OCI-LY7 (cell line): Measurements from ENCODE around the gene CDK5. TPM values are rescaled to one million over a fixed set of nuclear protein-coding genes. Genes with fewer than 3 reads are reported as not detected.
"Not testable (repeated sequence)": the region's sequence is repeated elsewhere in the genome, so short reads cannot be mapped to it uniquely, and the experiment has no call there.

Experiments
- BruUV-seq: library from RNA; stranded (reverse); fragments of 400-500 nt; replicated peaks from 2 replicates; lab custom pipeline; 2021; lab: Mats Ljungman, UMichigan
- CTCF ChIA-PET: fragments of 300-600 bp; sonication (Branson Sonifier 250); formaldehyde crosslinking; loops from one replicate; lab custom pipeline; 2022; ENCODE audit warnings: antibody characterized with exemption; ENCODE audit not compliant: unreplicated experiment; lab: Charles Lee
- POLR2A ChIA-PET: fragments of 300-600 bp; sonication (Branson Sonifier 250); formaldehyde crosslinking; loops from one replicate; lab custom pipeline; 2022; ENCODE audit warnings: antibody characterized with exemption; lab: Charles Lee
- DNase-seq: peaks from one replicate; pipeline ENCODE4 v3.0.0-alpha.2; 2015; ENCODE audit warnings: low spot score
- H2AFZ ChIP-seq: fragments of 200-600 bp; sonication (generic), shearing (Covaris generic); 2 replicates; pipeline ENCODE4 v1.6.1; 2014; ENCODE audit warnings: mild to moderate bottlenecking, antibody characterized with exemption, low read length, moderate library complexity
- H3K27ac ChIP-seq: fragments of 200-600 bp; sonication (generic); 2 replicates; pipeline ENCODE4 v1.5.1; 2014; ENCODE audit warnings: mixed run types, low read depth, mild to moderate bottlenecking, moderate library complexity, low read length, inconsistent platforms; ENCODE audit not compliant: poor library complexity, severe bottlenecking
- H3K36me3 ChIP-seq: fragments of 200-600 bp; sonication (generic); 2 replicates; pipeline ENCODE4 v1.6.1; 2014; ENCODE audit warnings: mild to moderate bottlenecking, antibody characterized with exemption, low read length, moderate library complexity, mixed read lengths; ENCODE audit not compliant: insufficient read depth
- H3K4me1 ChIP-seq: fragments of 200-600 bp; sonication (generic); 2 replicates; pipeline ENCODE4 v1.5.1; 2014; ENCODE audit warnings: mild to moderate bottlenecking, low read length; ENCODE audit not compliant: insufficient read depth, poor library complexity, severe bottlenecking
- H3K4me2 ChIP-seq: fragments of 200-600 bp; sonication (generic); 2 replicates; pipeline ENCODE4 v1.6.1; 2014; ENCODE audit warnings: mild to moderate bottlenecking, low read length
- H3K4me3 ChIP-seq: fragments of 200-600 bp; sonication (generic); 2 replicates; pipeline ENCODE4 v1.5.1; 2014; ENCODE audit warnings: mild to moderate bottlenecking, low read depth, low read length; ENCODE audit not compliant: poor library complexity, severe bottlenecking
- H3K79me2 ChIP-seq: fragments of 200-600 bp; sonication (generic); 2 replicates; pipeline ENCODE4 v1.6.1; 2016; ENCODE audit warnings: low read depth, mild to moderate bottlenecking, low read length, moderate library complexity, mixed read lengths; ENCODE audit not compliant: insufficient read depth
- H3K9me2 ChIP-seq: fragments of 200-600 bp; sonication (generic); 2 replicates; pipeline ENCODE4 v1.6.1; 2016; ENCODE audit warnings: mild to moderate bottlenecking, low read length, mixed read lengths; ENCODE audit not compliant: insufficient read depth
- H3K9me3 ChIP-seq: fragments of 200-600 bp; sonication (generic); 2 replicates; pipeline ENCODE4 v1.6.1; 2014; ENCODE audit warnings: mild to moderate bottlenecking, mixed run types, low read length, mixed read lengths
- H4K20me1 ChIP-seq: fragments of 200-600 bp; sonication (generic); 2 replicates; pipeline ENCODE4 v1.6.1; 2014; ENCODE audit warnings: mild to moderate bottlenecking, antibody characterized with exemption, low read length, moderate library complexity, mixed read lengths; ENCODE audit not compliant: insufficient read depth
- CTCF ChIP-seq: fragments of 200-600 bp; sonication (generic); conservative IDR thresholded peaks from 2 replicates; pipeline ENCODE4 v1.5.1; 2014; ENCODE audit warnings: mild to moderate bottlenecking, antibody characterized with exemption, low read length, moderate library complexity, mixed read lengths
- EZH2phosphoT487 ChIP-seq: fragments of 200-600 bp; sonication (generic); IDR thresholded peaks from 2 replicates; pipeline ENCODE4 v1.6.1; 2018; ENCODE audit warnings: low read depth, borderline replicate concordance, mild to moderate bottlenecking, mixed run types, antibody characterized with exemption, low read length, moderate library complexity, mixed read lengths
- intact Hi-C: fragments of 100-400 bp; cut with micrococcal nuclease; formaldehyde crosslinking; loops from one replicate; pipeline ENCODE4 v1.10.0; 2022; ENCODE audit not compliant: unreplicated experiment
- total RNA-seq, 2 experiments: library from RNA; depleted of rRNA in 1 of 2; stranded (reverse); fragments of >200 nt in 1 of 2; shearing (Covaris generic) in 1 of 2; gene quantifications; 2 replicates each; pipeline ENCODE4 v1.2.3, GENCODE V29; 2014 to 2022

Gene CDK5
- total RNA-seq, 2 experiments from 2014 or later = 23.7 to 30.9 TPM

GRCh38 chr7:151013356-151013732 is 44.4 kb downstream of the CDK5 start:
- Histone ChIP-seq H3K4me1 (peaks cover 10% of the 10 kb centered on the region), H3K4me3 (no peak overlapping the region), H3K4me2 (no peak overlapping the region), H3K27ac (no peak overlapping the region), H3K9me3 (no peaks in the 10 kb centered on the region), H3K36me3 (no peaks in the 10 kb centered on the region), H3K79me2 (no peaks in the 10 kb centered on the region), H3K9me2 (no peaks in the 10 kb centered on the region), H4K20me1 (no peaks in the 10 kb centered on the region), H2AFZ (no peak overlapping the region)
- no TSS peak for BruUV-seq
- DNase-seq = no peak
- no peak for TF ChIP-seq EZH2phosphoT487
- no peak for TF ChIP-seq CTCF
- ChIA-PET POLR2A (interaction anchor here (0.5 kb wide), 1 partner anchor 311 kb away, joined by 3 read pairs; no protein-coding TSS in a partner anchor), CTCF (interaction anchor here (0.6 kb wide), 1 partner anchor 21 kb away, joined by 8 read pairs; no protein-coding TSS in a partner anchor)
- intact Hi-C loops = no loop called here

GRCh38 chr7:151012911-151013347 is 44.8 kb downstream of the CDK5 start:
- no peaks in the 10 kb centered on the region for H4K20me1 ChIP-seq
- peak; percentile 64 for TF ChIP-seq CTCF
- no peak for TF ChIP-seq EZH2phosphoT487
- no peaks in the 10 kb centered on the region for H3K79me2 ChIP-seq
- H3K4me3 ChIP-seq = no peak overlapping the region
- H3K9me2 ChIP-seq = no peaks in the 10 kb centered on the region
- no peak overlapping the region for H2AFZ ChIP-seq
- no TSS peak for BruUV-seq
- no peaks in the 10 kb centered on the region for H3K36me3 ChIP-seq
- DNase-seq = no peak
- intact Hi-C loops = no loop called here
- H3K9me3 ChIP-seq = no peaks in the 10 kb centered on the region
- no peak overlapping the region for H3K27ac ChIP-seq
- H3K4me1 ChIP-seq = peaks cover 10% of the 10 kb centered on the region
- H3K4me2 ChIP-seq = no peak overlapping the region
- CTCF ChIA-PET = interaction anchor here (0.6 kb wide), 1 partner anchor 20 kb away, joined by 8 read pairs; no protein-coding TSS in a partner anchor
- POLR2A ChIA-PET = no interaction called here

- no peaks in the 10 kb centered on the region for H3K36me3 ChIP-seq
- H3K4me1 ChIP-seq = peaks cover 7% of the 10 kb centered on the region
- H3K9me3 ChIP-seq = no peaks in the 10 kb centered on the region
- no peak overlapping the region for H3K27ac ChIP-seq
- no peak for DNase-seq
- no peak overlapping the region for H3K4me3 ChIP-seq
- ChIA-PET CTCF (interaction anchor here (0.5 kb wide), 1 partner anchor 52 kb away, joined by 3 read pairs; no protein-coding TSS in a partner anchor), POLR2A (no interaction called here)
- no peak overlapping the region for H3K4me2 ChIP-seq
- BruUV-seq = no TSS peak
- no peak overlapping the region for H2AFZ ChIP-seq
- H4K20me1 ChIP-seq = no peaks in the 10 kb centered on the region
- no peaks in the 10 kb centered on the region for H3K79me2 ChIP-seq
- H3K9me2 ChIP-seq = no peaks in the 10 kb centered on the region
- intact Hi-C loops = no loop called here
- TF ChIP-seq CTCF = no peak
- no peak for TF ChIP-seq EZH2phosphoT487
Measured at GRCh38 chr7:151012031-151012692, 45.5 kb downstream of the CDK5 start.

- intact Hi-C loops, H3K9me3 ChIP-seq, BruUV-seq, H4K20me1 ChIP-seq, H2AFZ ChIP-seq, H3K27ac ChIP-seq, H3K4me3 ChIP-seq, POLR2A ChIA-PET, H3K4me2 ChIP-seq, H3K36me3 ChIP-seq, H3K9me2 ChIP-seq, H3K4me1 ChIP-seq, DNase-seq, H3K79me2 ChIP-seq: not testable (repeated sequence)
- CTCF ChIA-PET = interaction anchor here (0.5 to 0.9 kb wide), 3 partner anchors 14 to 52 kb away, joined by 3 read pairs; no protein-coding TSS in a partner anchor
Measured at GRCh38 chr7:151011616-151012015, 46.1 kb downstream of the CDK5 start.
